GM18907 (cell line): ENCODE results near the gene PRKCH.

ENCODE experiments used
- ATAC-seq: cut with Tn5 transposase; IDR thresholded peaks from one replicate; pipeline ENCODE4 v1.9.1; 2021; ENCODE audit warnings: mild to moderate bottlenecking, moderate library complexity; ENCODE audit not compliant: unreplicated experiment

PRKCH gene

GRCh38 chr14:61561657-61562276, 240.4 kb downstream of the PRKCH start:
- ATAC-seq, result no peak

GRCh38 chr14:61562321-61563161, 241.2 kb downstream of the PRKCH start:
- ATAC-seq, result no peak

- no peak for ATAC-seq
Observed at GRCh38 chr14:61563162-61563511, 241.8 kb downstream of the PRKCH start.

- ATAC-seq, result no peak
Observed at GRCh38 chr14:61563880-61564617, 242.7 kb downstream of the PRKCH start.

- ATAC-seq, result no peak
Observed at GRCh38 chr14:61564618-61565091, 243.3 kb downstream of the PRKCH start.

GRCh38 chr14:61565181-61565580, 243.8 kb downstream of the PRKCH start:
- no peak for ATAC-seq

- no peak for ATAC-seq
Observed at GRCh38 chr14:61565836-61566536, 244.6 kb downstream of the PRKCH start.

- ATAC-seq, result no peak
Observed at GRCh38 chr14:61566537-61567225, 245.3 kb downstream of the PRKCH start.

- ATAC-seq, result peak; percentile 12
Observed at GRCh38 chr14:61567838-61568571, 246.6 kb downstream of the PRKCH start.

- peak; percentile 83 for ATAC-seq
Observed at GRCh38 chr14:61568572-61569011, 247.2 kb downstream of the PRKCH start.

- no peak for ATAC-seq
Observed at GRCh38 chr14:61569308-61569707, 247.9 kb downstream of the PRKCH start.

- no peak for ATAC-seq
Observed at GRCh38 chr14:61569812-61570548, 248.6 kb downstream of the PRKCH start.

GRCh38 chr14:61570549-61571290, 249.3 kb downstream of the PRKCH start:
- no peak for ATAC-seq

GRCh38 chr14:61571917-61572316, 250.5 kb downstream of the PRKCH start:
- no peak for ATAC-seq

GRCh38 chr14:61573321-61573720, 251.9 kb downstream of the PRKCH start:
- ATAC-seq, result no peak

GRCh38 chr14:61573748-61574513, 252.6 kb downstream of the PRKCH start:
- ATAC-seq, result no peak

GRCh38 chr14:61574514-61574807, 253.1 kb downstream of the PRKCH start:
- ATAC-seq, result no peak

GRCh38 chr14:61575126-61575525, 253.7 kb downstream of the PRKCH start:
- no peak for ATAC-seq
